Stomach (tissue), 9 donors: Measurements from ENCODE around the gene ELF1. TPM values are rescaled to one million over a fixed set of nuclear protein-coding genes. Genes with fewer than 3 reads are reported as not detected.
A peak's percentile ranks its signal among the peaks of the same experiment; 100 is the strongest.

ENCODE experiments used
- DNase-seq, 2 donors: peaks; one replicate each; pipeline versions ENCODE4 v3.0.0 to v3.0.0-alpha.2; 2013 to 2019
- H3K27ac ChIP-seq, 5 donors: fragments of 200-600 bp in 4 of 5; sonication (generic) in 4 of 5; one replicate each; pipeline ENCODE4 v1.5.1; 2013 to 2019; ENCODE audit warnings: mild to moderate bottlenecking in 1 of 5, moderate library complexity in 1 of 5
- H3K27me3 ChIP-seq, 3 donors: fragments of 200-600 bp; sonication (generic); one replicate each; pipeline ENCODE4 v1.5.1; 2017 to 2019; ENCODE audit warnings: mixed run types in 1 of 3
- H3K36me3 ChIP-seq, 4 donors: fragments of 200-600 bp; sonication (generic); 1 replicate in 3 of 4; 2 replicates in 1 of 4; pipeline ENCODE4 v1.5.1; 2016 to 2019
- H3K4me1 ChIP-seq, 4 donors: fragments of 200-600 bp; sonication (generic); one replicate each; pipeline ENCODE4 v1.5.1; 2016 to 2019
- H3K4me3 ChIP-seq, 4 donors: fragments of 200-600 bp; sonication (generic) in 3 of 4; one replicate each; pipeline ENCODE4 v1.5.1; 2016 to 2019; ENCODE audit warnings: mild to moderate bottlenecking in 1 of 4
- H3K9me3 ChIP-seq, 4 donors: fragments of 200-600 bp; sonication (generic); one replicate each; pipeline ENCODE4 v1.5.1; 2016 to 2019
- EP300 ChIP-seq: sonication (generic); formaldehyde crosslinking; IDR thresholded peaks from one replicate; pipeline ENCODE4 v1.6.1; 2017; ENCODE audit warnings: antibody characterized with exemption
- POLR2A ChIP-seq, 4 donors: fragments of 450-650 bp; IDR thresholded peaks; one replicate each; pipeline ENCODE4 v1.6.1; 2016; ENCODE audit warnings: antibody characterized with exemption in 4 of 4, control low read depth in 2 of 4, mild to moderate bottlenecking in 1 of 4, moderate library complexity in 1 of 4
- POLR2AphosphoS5 ChIP-seq, 3 donors: sonication (generic); formaldehyde crosslinking; IDR thresholded peaks; one replicate each; pipeline ENCODE4 v1.6.1; 2016; ENCODE audit warnings: antibody characterized with exemption in 3 of 3
- WGBS, 5 donors: extraction: QIAGEN DNeasy Blood & Tissue Kit in 3 of 5; methylation state at CpG; one replicate each; pipeline versions ENCODE4 v1.1.5 to v1.1.7; 2013 to 2018; 5-methylcytosine and 5-hydroxymethylcytosine counted together
- intact Hi-C: fragments of 100-400 bp; cut with DNase I; formaldehyde crosslinking; loops from one replicate; pipeline ENCODE4 v1.15.1; 2023; ENCODE audit warnings: low total_unique reads
- polyA plus RNA-seq, 3 donors: library from polyadenylated mRNA; stranded (reverse); fragments of 200-250 nt; gene quantifications; one replicate each; pipeline ENCODE4 v1.2.3, GENCODE V29; 2013
- total RNA-seq, 5 donors: library from RNA; depleted of rRNA; stranded (reverse); fragments of >200 nt; gene quantifications; one replicate each; pipeline versions ENCODE4 v1.1.0 to v1.2.3, GENCODE V29; 2014 to 2016
- TF ChIP-seq, protein P1 (sequence below), 7 experiments: fragments of 450-650 bp in 4 of 7; fragments of 200-600 bp in 3 of 7; sonication (generic) in 3 of 7; IDR thresholded peaks; one replicate each; pipeline ENCODE4 v1.5.1; 2016 to 2019; ENCODE audit warnings: antibody characterized with exemption in 7 of 7, control low read depth in 2 of 7, mild to moderate bottlenecking in 1 of 7
- donor health status: healthy with polysubstance abuse.
- donor health status: Bipolar disorder and iron deficiency.
- donor health status: healthy.

The ELF1 gene
- total and polyA plus RNA-seq, 8 donors, result 10.9 to 113 (median 36.2) TPM

DNA sequence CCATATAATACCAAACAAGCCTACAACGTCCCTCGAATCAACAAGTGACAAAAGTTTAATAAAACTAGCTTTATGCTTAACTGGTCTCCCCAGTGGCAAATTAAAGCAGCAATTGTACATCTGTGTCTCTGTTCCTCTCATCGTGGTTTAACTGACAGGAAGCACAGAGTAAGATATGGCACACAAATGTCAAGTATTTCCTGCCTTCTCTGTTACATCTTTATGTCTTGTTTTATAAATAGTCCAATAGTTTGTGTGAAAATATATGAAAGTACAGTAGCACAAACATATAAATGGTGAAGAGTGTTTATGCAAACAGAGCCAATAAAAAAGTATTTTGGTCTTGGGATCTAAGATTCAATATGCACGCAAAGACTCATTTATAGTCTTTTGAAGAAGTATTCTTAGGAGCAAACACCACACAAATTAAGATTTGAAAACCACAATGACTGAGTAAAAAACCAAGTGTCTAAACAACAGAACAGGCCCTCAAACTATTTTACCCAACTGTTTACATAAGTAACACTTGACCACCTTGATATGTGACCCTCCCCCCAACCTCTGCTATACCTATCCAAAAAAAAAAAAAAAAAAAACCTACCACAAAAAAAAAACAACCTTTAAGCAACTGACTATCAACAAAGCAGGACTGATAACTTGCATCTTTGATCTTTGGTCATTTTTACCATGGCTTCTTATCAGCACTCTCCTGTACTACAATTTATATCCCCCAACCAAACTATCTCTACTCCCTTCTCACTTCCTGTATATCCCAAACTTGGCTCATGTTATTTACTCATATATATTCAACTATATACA, 14.0 kb downstream of the ELF1 start:
- no peaks in the 10 kb centered on the region for H3K36me3 ChIP-seq
- intact Hi-C loops, result no loop called here
- TF ChIP-seq, protein P1, sequence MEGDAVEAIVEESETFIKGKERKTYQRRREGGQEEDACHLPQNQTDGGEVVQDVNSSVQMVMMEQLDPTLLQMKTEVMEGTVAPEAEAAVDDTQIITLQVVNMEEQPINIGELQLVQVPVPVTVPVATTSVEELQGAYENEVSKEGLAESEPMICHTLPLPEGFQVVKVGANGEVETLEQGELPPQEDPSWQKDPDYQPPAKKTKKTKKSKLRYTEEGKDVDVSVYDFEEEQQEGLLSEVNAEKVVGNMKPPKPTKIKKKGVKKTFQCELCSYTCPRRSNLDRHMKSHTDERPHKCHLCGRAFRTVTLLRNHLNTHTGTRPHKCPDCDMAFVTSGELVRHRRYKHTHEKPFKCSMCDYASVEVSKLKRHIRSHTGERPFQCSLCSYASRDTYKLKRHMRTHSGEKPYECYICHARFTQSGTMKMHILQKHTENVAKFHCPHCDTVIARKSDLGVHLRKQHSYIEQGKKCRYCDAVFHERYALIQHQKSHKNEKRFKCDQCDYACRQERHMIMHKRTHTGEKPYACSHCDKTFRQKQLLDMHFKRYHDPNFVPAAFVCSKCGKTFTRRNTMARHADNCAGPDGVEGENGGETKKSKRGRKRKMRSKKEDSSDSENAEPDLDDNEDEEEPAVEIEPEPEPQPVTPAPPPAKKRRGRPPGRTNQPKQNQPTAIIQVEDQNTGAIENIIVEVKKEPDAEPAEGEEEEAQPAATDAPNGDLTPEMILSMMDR (IDR thresholded peaks at IDR 0.05), result no peak
- no peak for TF ChIP-seq EP300
- no peak for TF ChIP-seq POLR2A (IDR thresholded peaks at IDR 0.05)
- TF ChIP-seq POLR2AphosphoS5 (IDR thresholded peaks at IDR 0.05), result no peak
- H3K9me3 ChIP-seq, result no peaks in the 10 kb centered on the region
- peak in 1 of 2 donors; percentile 47 for DNase-seq
- H3K27ac ChIP-seq, result peak overlapping the region in 4 of 5 donors; percentile 27 to 69 (median 38)
- H3K4me3 ChIP-seq, result no peak overlapping the region
- 28 to 41% (median 35%) methylated on average over 4 of the region's 4 CpGs for WGBS, 5 donors
- peaks cover 43 to 91% (median 77%) of the 10 kb centered on the region in 4 donors for H3K4me1 ChIP-seq
- H3K27me3 ChIP-seq, result no peaks in the 10 kb centered on the region

DNA sequence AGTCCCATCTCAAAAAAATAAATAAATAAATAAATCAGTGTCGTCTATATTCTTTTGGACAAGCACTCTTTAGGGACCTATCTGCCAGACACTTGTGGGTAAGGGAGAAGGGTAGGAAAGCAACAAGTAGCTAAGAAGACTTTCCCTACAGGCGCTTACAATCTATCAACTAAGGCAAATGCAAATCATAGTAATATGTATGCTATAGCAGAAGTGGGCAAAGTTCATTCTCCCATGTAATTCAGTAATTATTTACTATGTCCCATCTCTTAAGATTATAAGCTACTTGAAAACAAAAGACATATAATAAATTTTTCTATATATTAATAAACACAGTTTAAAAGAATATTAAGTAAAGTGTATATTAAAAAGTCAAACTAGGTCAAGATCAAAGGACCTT, 16.5 kb downstream of the ELF1 start:
- peaks cover 0 to 4% (median 0%) of the 10 kb centered on the region in 4 donors for H3K36me3 ChIP-seq
- TF ChIP-seq POLR2AphosphoS5 (IDR thresholded peaks at IDR 0.05) (no peak), EP300 (no peak), POLR2A (IDR thresholded peaks at IDR 0.05) (no peak)
- TF ChIP-seq, protein P1 (IDR thresholded peaks at IDR 0.05), result no peak
- H3K9me3 ChIP-seq, result no peaks in the 10 kb centered on the region
- DNase-seq, result no peak
- whole genome bisulfite sequencing, 5 donors, result 53 to 93% (median 85%) methylated on average over 2 of the region's 2 CpGs
- H3K27me3 ChIP-seq, result no peaks in the 10 kb centered on the region
- intact Hi-C loops, result no loop called here
- peak overlapping the region in 1 of 5 donors; percentile 5 for H3K27ac ChIP-seq
- H3K4me3 ChIP-seq, result no peak overlapping the region
- H3K4me1 ChIP-seq, result peaks cover 42 to 98% (median 67%) of the 10 kb centered on the region in 4 donors

DNA sequence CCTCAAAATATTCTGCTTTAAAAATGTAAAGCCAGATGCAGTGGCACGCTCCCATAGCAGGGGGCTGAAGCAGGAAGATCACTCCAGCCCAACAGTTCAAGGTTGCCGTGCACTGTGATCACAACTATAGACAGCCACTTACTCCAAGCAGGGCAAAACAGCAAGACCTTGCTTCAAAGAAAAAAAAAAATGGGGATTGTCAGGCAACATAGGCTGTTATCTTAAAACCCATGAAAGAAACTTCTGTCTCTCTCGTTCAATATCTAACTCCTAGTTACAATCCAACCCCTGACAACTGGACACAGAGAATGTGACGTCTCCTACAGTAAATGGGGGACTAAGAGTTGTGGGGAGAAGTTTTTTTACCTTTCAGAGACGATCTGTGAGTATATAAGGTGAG, 17.4 kb downstream of the ELF1 start:
- H3K4me3 ChIP-seq, result no peak overlapping the region
- WGBS, 5 donors, result 55 to 70% (median 60%) methylated on average over 5 of the region's 5 CpGs
- no peak for DNase-seq
- peaks cover 37 to 98% (median 59%) of the 10 kb centered on the region in 4 donors for H3K4me1 ChIP-seq
- no peaks in the 10 kb centered on the region for H3K9me3 ChIP-seq
- intact Hi-C loops, result no loop called here
- H3K27ac ChIP-seq, result peak overlapping the region in 2 of 5 donors; percentile 5 to 22
- H3K36me3 ChIP-seq, result peaks cover 0 to 9% (median 2%) of the 10 kb centered on the region in 4 donors
- H3K27me3 ChIP-seq, result no peaks in the 10 kb centered on the region
- TF ChIP-seq POLR2A (IDR thresholded peaks at IDR 0.05) (no peak), POLR2AphosphoS5 (IDR thresholded peaks at IDR 0.05) (no peak), EP300 (no peak)
- TF ChIP-seq, protein P1 (IDR thresholded peaks at IDR 0.05), result no peak

DNA sequence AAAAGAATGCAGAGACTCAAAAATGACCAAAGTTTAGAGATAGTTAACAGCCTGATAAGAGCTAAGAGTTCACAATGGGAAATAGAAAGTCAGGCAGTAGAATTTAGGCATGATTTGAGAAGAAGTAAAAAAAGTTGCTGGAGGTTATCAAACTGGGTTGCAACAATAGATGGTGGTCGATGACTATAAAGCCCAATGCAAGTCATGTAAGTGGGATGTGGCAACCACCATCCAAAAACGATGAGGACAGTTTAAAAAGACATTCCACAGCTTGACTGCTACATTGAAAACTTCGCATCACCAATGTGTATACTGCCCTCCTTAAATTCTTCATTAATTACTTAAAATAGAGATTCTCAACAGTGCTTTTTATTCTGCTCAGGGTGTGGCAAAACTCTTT, 19.7 kb downstream of the ELF1 start:
- DNase-seq, result no peak
- 53 to 66% (median 59%) methylated on average over 3 of the region's 3 CpGs for WGBS, 5 donors
- Histone ChIP-seq H3K4me3 (no peak overlapping the region), H3K27ac (no peak overlapping the region), H3K9me3 (no peaks in the 10 kb centered on the region), H3K36me3 (peaks cover 0 to 9% (median 2%) of the 10 kb centered on the region in 4 donors), H3K27me3 (no peaks in the 10 kb centered on the region), H3K4me1 (peaks cover 33 to 97% (median 55%) of the 10 kb centered on the region in 4 donors)
- intact Hi-C loops, result no loop called here
- TF ChIP-seq POLR2AphosphoS5 (IDR thresholded peaks at IDR 0.05), result no peak
- TF ChIP-seq POLR2A (IDR thresholded peaks at IDR 0.05), result no peak
- TF ChIP-seq EP300, result no peak
- TF ChIP-seq, protein P1 (IDR thresholded peaks at IDR 0.05), result no peak
